ENCODE measurements around the gene ACADS.

ACADS gene

GRCh38 chr12:120725659-120726509 lies at the start of gene ACADS:
Gene ACADS, plus strand, starts transcription at chr12:120725826. Its CDS starts 60 bp downstream, at chr12:120725886.
- DNase-seq (ENCODE audit: low read depth), result peak; percentile 87

- no peak for DNase-seq (ENCODE audit: low read depth)
These were observed 47.7 kb upstream of the ACADS start for GRCh38 chr12:120677765-120678473.

GRCh38 chr12:120678572-120678971 lies 47.1 kb upstream of the ACADS start:
- DNase-seq (ENCODE audit: low read depth), result no peak

- DNase-seq (ENCODE audit: low read depth), result no peak
These were observed 45.4 kb upstream of the ACADS start for GRCh38 chr12:120680165-120680738.

GRCh38 chr12:120684523-120684932 lies 41.1 kb upstream of the ACADS start:
- no peak for DNase-seq (ENCODE audit: low read depth)

GRCh38 chr12:120685522-120685921 lies 40.1 kb upstream of the ACADS start:
- no peak for DNase-seq (ENCODE audit: low read depth)

GRCh38 chr12:120686151-120686689 lies 39.4 kb upstream of the ACADS start:
- peak; percentile 95 for DNase-seq (ENCODE audit: low read depth)

GRCh38 chr12:120686690-120687577 lies 38.7 kb upstream of the ACADS start, which contains the start of gene MLEC:
Gene MLEC, plus strand, starts transcription at chr12:120687149. Its CDS starts 148 bp downstream, at chr12:120687297.
- peak; percentile 99 for DNase-seq (ENCODE audit: low read depth)

GRCh38 chr12:120687578-120688289 lies 37.9 kb upstream of the ACADS start:
- no peak for DNase-seq (ENCODE audit: low read depth)

- DNase-seq (ENCODE audit: low read depth), result no peak
These were observed 37.0 kb upstream of the ACADS start for GRCh38 chr12:120688527-120689071.

- DNase-seq (ENCODE audit: low read depth), result no peak
These were observed 36.1 kb upstream of the ACADS start for GRCh38 chr12:120689397-120690082.

GRCh38 chr12:120690083-120690450 lies 35.6 kb upstream of the ACADS start:
- DNase-seq (ENCODE audit: low read depth), result no peak

- no peak for DNase-seq (ENCODE audit: low read depth)
These were observed 34.6 kb upstream of the ACADS start for GRCh38 chr12:120690978-120691377.

GRCh38 chr12:120692524-120693033 lies 33.0 kb upstream of the ACADS start:
- no peak for DNase-seq (ENCODE audit: low read depth)

- no peak for DNase-seq (ENCODE audit: low read depth)
These were observed 31.8 kb upstream of the ACADS start for GRCh38 chr12:120693848-120694247.

- no peak for DNase-seq (ENCODE audit: low read depth)
These were observed 29.0 kb upstream of the ACADS start for GRCh38 chr12:120696626-120697025.

- no peak for DNase-seq (ENCODE audit: low read depth)
These were observed 28.3 kb upstream of the ACADS start for GRCh38 chr12:120697344-120697743.

- DNase-seq (ENCODE audit: low read depth), result no peak
These were observed 27.0 kb upstream of the ACADS start for GRCh38 chr12:120698665-120699064.

- no peak for DNase-seq (ENCODE audit: low read depth)
These were observed 26.1 kb upstream of the ACADS start for GRCh38 chr12:120699553-120699952.

- DNase-seq (ENCODE audit: low read depth), result no peak
These were observed 24.7 kb upstream of the ACADS start for GRCh38 chr12:120700886-120701285.
